ENCODE data around the gene OPHN1. TPM values are rescaled to one million over a fixed set of nuclear protein-coding genes. Genes with fewer than 3 reads are reported as not detected.
"Not testable (repeated sequence)": the region's sequence is repeated elsewhere in the genome, so short reads cannot be mapped to it uniquely, and the experiment has no call there.

Gene OPHN1
- total RNA-seq, 2 donors from 2014 or later, result 0.12 TPM; not detected in 1

GRCh38 chrX:68375803-68376202 is 57.5 kb downstream of the OPHN1 start:
- DNase-seq, result no peak
- no peak for ATAC-seq (replicated peaks in 1 of 2)

GRCh38 chrX:68372665-68373064 is 60.6 kb downstream of the OPHN1 start:
- no peak overlapping the region for H3K27ac Mint-ChIP-seq
- H3K9me3 Mint-ChIP-seq, result no peaks in the 10 kb centered on the region
- no peaks in the 10 kb centered on the region for H3K4me1 Mint-ChIP-seq (ENCODE audit: low read depth)
- H3K36me3 Mint-ChIP-seq (ENCODE audit: insufficient read depth in 2 of 2), result peaks cover 0 to 3% of the 10 kb centered on the region in 2 donors
- H3K27me3 Mint-ChIP-seq (ENCODE audit: low read depth), result peaks cover 7% of the 10 kb centered on the region
- DNase-seq (no peak), ATAC-seq (replicated peaks in 1 of 2) (no peak)
- H3K4me3 Mint-ChIP-seq, result no peak overlapping the region

More at GRCh38 chrX:68375803-68376202, 57.5 kb downstream of the OPHN1 start:
- Mint-ChIP-seq H3K27me3 (ENCODE audit: low read depth) (peaks cover 7% of the 10 kb centered on the region), H3K36me3 (ENCODE audit: insufficient read depth in 2 of 2) (no peaks in the 10 kb centered on the region), H3K9me3 (no peaks in the 10 kb centered on the region), H3K4me1 (ENCODE audit: low read depth) (no peaks in the 10 kb centered on the region), H3K27ac (no peak overlapping the region), H3K4me3 (no peak overlapping the region)

DNA sequence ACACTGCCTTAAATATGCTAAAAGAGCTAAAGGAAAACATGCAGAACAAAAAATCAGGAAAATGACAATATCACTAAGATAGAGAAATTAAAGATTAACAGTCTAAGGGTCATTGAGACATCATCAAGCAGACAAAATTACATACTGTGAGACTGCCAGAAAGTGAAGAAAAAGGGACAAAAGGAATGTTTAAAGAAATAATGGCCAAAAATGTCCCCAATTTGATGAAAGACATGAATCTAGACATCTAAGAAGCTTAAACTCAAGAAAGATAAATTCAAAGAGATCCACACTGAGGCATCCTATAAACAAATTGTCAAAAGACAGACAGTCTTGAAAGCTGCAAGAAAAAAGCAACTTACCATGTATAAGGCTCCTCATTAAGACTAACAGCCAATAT is 63.7 kb downstream of the OPHN1 start:
- peaks cover 18% of the 10 kb centered on the region for H3K27me3 Mint-ChIP-seq (ENCODE audit: low read depth)
- no peaks in the 10 kb centered on the region for H3K9me3 Mint-ChIP-seq
- DNase-seq, result no peak
- ATAC-seq (replicated peaks in 1 of 2), result no peak
- no peak overlapping the region for H3K27ac Mint-ChIP-seq
- no peaks in the 10 kb centered on the region for H3K4me1 Mint-ChIP-seq (ENCODE audit: low read depth)
- no peak overlapping the region for H3K4me3 Mint-ChIP-seq
- peaks cover 0 to 3% of the 10 kb centered on the region in 2 donors for H3K36me3 Mint-ChIP-seq (ENCODE audit: insufficient read depth in 2 of 2)

- H3K4me3 Mint-ChIP-seq, result no peak overlapping the region
- no peaks in the 10 kb centered on the region for H3K4me1 Mint-ChIP-seq (ENCODE audit: low read depth)
- peaks cover 0 to 3% of the 10 kb centered on the region in 2 donors for H3K36me3 Mint-ChIP-seq (ENCODE audit: insufficient read depth in 2 of 2)
- no peak overlapping the region for H3K27ac Mint-ChIP-seq
- no peaks in the 10 kb centered on the region for H3K9me3 Mint-ChIP-seq
- peaks cover 20% of the 10 kb centered on the region for H3K27me3 Mint-ChIP-seq (ENCODE audit: low read depth)
- ATAC-seq (replicated peaks in 1 of 2), result no peak
- no peak for DNase-seq
These were observed 68.0 kb downstream of the OPHN1 start for GRCh38 chrX:68365341-68365740.

- DNase-seq, result no peak
- no peak for ATAC-seq (replicated peaks in 1 of 2)
- Mint-ChIP-seq H3K27me3 (ENCODE audit: low read depth) (peaks cover 20% of the 10 kb centered on the region), H3K9me3 (no peaks in the 10 kb centered on the region), H3K4me1 (ENCODE audit: low read depth) (no peaks in the 10 kb centered on the region), H3K27ac (no peak overlapping the region), H3K4me3 (no peak overlapping the region), H3K36me3 (ENCODE audit: insufficient read depth in 2 of 2) (no peaks in the 10 kb centered on the region)
These were observed 69.3 kb downstream of the OPHN1 start for GRCh38 chrX:68363984-68364383.

GRCh38 chrX:68358679-68359078 is 74.6 kb downstream of the OPHN1 start:
- peaks cover 9% of the 10 kb centered on the region for H3K27me3 Mint-ChIP-seq (ENCODE audit: low read depth)

GRCh38 chrX:68355629-68355920 is 77.7 kb downstream of the OPHN1 start:
- no peak for ATAC-seq (replicated peaks in 1 of 2)
- Mint-ChIP-seq H3K4me3 (no peak overlapping the region), H3K27me3 (ENCODE audit: low read depth) (no peaks in the 10 kb centered on the region), H3K36me3 (ENCODE audit: insufficient read depth in 2 of 2) (no peaks in the 10 kb centered on the region), H3K9me3 (no peaks in the 10 kb centered on the region), H3K27ac (no peak overlapping the region), H3K4me1 (ENCODE audit: low read depth) (no peaks in the 10 kb centered on the region)
- no peak for DNase-seq

More at GRCh38 chrX:68358679-68359078, 74.6 kb downstream of the OPHN1 start:
- Mint-ChIP-seq H3K27ac (no peak overlapping the region), H3K9me3 (no peaks in the 10 kb centered on the region), H3K4me1 (ENCODE audit: low read depth) (no peaks in the 10 kb centered on the region), H3K36me3 (ENCODE audit: insufficient read depth in 2 of 2) (no peaks in the 10 kb centered on the region), H3K4me3 (no peak overlapping the region)
- no peak for DNase-seq
- no peak for ATAC-seq (replicated peaks in 1 of 2)

DNA sequence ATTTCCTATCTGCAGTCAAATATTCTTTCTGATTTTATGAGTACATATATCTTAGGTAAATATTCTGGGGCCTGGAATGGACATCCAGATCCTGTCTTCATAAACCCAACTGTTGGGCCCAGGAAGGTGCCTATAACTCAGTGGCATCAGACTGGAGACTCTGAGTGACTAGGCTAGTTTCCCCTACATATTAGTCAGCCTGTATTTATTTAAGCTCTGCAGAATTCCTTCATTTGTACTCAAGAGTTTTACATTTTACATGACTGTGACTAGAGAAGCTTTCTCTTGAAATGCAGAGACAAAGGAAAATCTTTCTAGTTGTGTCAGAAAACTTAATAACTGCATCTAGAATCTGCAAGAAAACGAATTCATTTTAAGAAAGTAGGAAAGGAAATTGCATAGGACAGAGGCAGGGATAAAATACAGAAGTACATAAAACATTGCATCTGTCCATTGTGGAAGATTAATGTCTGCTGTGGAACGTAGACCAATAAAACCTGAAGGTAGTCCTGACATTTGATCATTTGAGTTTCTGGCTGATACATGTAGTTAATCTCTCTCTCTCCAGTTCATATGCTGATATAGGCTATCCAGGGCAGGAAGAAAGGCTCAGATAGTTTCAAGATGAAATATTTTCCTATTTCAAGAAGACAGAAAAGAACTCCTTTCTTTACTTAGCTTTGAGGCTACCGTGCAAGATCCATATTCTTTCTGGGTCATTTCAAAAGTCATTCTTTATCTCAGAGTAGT is 78.2 kb downstream of the OPHN1 start:
- Mint-ChIP-seq H3K27ac (no peak overlapping the region), H3K4me1 (ENCODE audit: low read depth) (no peaks in the 10 kb centered on the region), H3K4me3 (no peak overlapping the region), H3K27me3 (ENCODE audit: low read depth) (no peaks in the 10 kb centered on the region), H3K36me3 (ENCODE audit: insufficient read depth in 2 of 2) (no peaks in the 10 kb centered on the region), H3K9me3 (no peaks in the 10 kb centered on the region)
- no peak for DNase-seq
- ATAC-seq (replicated peaks in 1 of 2), result no peak

GRCh38 chrX:68345025-68345424 is 88.3 kb downstream of the OPHN1 start:
- Mint-ChIP-seq H3K9me3 (no peaks in the 10 kb centered on the region), H3K27ac (no peak overlapping the region), H3K36me3 (ENCODE audit: insufficient read depth in 2 of 2) (no peaks in the 10 kb centered on the region), H3K4me1 (ENCODE audit: low read depth) (no peaks in the 10 kb centered on the region), H3K27me3 (ENCODE audit: low read depth) (peaks cover 41% of the 10 kb centered on the region), H3K4me3 (no peak overlapping the region)
- ATAC-seq (replicated peaks in 1 of 2) (no peak), DNase-seq (no peak)

- Mint-ChIP-seq H3K4me3 (no peak overlapping the region), H3K27ac (no peak overlapping the region), H3K27me3 (ENCODE audit: low read depth) (peaks cover 36% of the 10 kb centered on the region), H3K36me3 (ENCODE audit: insufficient read depth in 2 of 2) (no peaks in the 10 kb centered on the region), H3K4me1 (ENCODE audit: low read depth) (no peaks in the 10 kb centered on the region), H3K9me3 (no peaks in the 10 kb centered on the region)
- ATAC-seq (replicated peaks in 1 of 2) (no peak), DNase-seq (no peak)
These were observed 89.7 kb downstream of the OPHN1 start for GRCh38 chrX:68343551-68343950.

DNA sequence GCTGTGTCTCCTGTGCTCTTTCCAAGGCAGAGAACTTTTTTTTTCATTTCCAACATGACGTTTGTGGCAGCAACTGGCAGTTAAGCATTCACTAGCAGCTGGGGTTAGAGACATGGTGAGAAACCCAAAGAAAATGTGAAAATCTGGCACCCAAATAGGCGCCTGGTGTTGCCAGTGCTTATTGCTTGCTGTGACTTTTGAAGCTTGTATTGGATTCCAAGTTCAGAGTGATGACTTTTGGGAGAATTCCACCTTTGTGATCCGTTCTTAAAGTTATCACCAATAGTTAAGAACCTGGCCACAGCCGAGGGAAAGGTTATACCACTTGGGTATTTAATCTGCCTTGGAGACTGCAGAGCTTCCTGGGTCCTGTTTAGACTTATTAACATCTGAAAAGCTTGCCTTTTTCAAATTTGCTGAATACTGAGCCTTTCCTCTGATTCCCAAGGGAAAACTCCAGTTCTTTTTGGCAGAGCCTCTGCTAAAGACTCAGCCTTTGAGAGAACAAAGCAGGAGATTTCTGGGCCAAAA is 101.0 kb downstream of the OPHN1 start:
- Mint-ChIP-seq H3K4me1 (ENCODE audit: low read depth) (no peaks in the 10 kb centered on the region), H3K4me3 (no peak overlapping the region), H3K36me3 (ENCODE audit: insufficient read depth in 2 of 2) (no peaks in the 10 kb centered on the region), H3K9me3 (no peaks in the 10 kb centered on the region), H3K27ac (no peak overlapping the region), H3K27me3 (ENCODE audit: low read depth) (no peaks in the 10 kb centered on the region)
- ATAC-seq (replicated peaks in 1 of 2) (no peak), DNase-seq (no peak)

DNA sequence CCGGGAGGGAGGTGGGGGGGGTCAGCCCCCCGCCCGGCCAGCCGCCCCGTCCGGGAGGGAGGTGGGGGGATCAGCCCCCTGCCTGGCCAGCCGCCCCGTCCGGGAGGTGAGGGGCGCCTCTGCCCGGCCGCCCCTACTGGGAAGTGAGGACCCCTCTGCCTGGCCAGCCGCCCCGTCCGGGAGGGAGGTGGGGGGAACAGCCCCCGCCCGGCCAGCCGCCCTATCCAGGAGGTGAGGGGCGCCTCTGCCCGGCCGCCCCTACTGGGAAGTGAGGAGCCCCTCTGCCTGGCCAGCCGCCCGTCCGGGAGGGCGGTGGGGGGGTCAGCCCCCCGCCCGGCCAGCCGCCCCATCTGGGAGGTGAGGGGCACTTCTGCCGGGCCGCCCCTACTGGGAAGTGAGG is 106.5 kb downstream of the OPHN1 start:
- not testable (repeated sequence) for ATAC-seq (replicated peaks in 1 of 2); H3K36me3 Mint-ChIP-seq (ENCODE audit: insufficient read depth in 2 of 2); H3K4me1 Mint-ChIP-seq (ENCODE audit: low read depth); H3K4me3 Mint-ChIP-seq; H3K27me3 Mint-ChIP-seq (ENCODE audit: low read depth); H3K9me3 Mint-ChIP-seq; DNase-seq; H3K27ac Mint-ChIP-seq

- H3K27ac Mint-ChIP-seq, result no peak overlapping the region
These were observed 125.5 kb downstream of the OPHN1 start for GRCh38 chrX:68307769-68308168.

DNA sequence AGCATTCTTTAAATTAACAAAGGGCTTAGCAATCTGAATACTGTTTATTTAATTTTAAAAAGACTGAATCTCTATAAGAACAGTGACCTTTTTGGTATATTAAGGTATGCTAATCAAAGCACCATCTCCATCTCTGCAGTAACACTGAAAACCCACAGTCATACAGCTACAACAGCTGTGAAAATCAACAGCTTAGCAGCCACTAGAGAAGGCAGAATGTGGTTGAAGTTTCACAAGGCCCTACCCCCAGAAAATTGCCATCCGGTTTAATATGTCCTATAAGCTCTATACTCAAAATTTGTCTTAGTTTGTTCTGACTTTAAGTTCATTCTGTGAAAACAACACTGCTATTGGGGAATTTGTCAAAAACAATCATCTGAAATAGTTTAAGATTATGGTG is 128.7 kb downstream of the OPHN1 start:
- Mint-ChIP-seq H3K4me3 (no peak overlapping the region), H3K27me3 (ENCODE audit: low read depth) (peaks cover 12% of the 10 kb centered on the region), H3K36me3 (ENCODE audit: insufficient read depth in 2 of 2) (no peaks in the 10 kb centered on the region), H3K4me1 (ENCODE audit: low read depth) (no peaks in the 10 kb centered on the region), H3K9me3 (no peaks in the 10 kb centered on the region), H3K27ac (no peak overlapping the region)
- DNase-seq (no peak), ATAC-seq (replicated peaks in 1 of 2) (no peak)

More at GRCh38 chrX:68307769-68308168, 125.5 kb downstream of the OPHN1 start:
- Mint-ChIP-seq H3K4me1 (ENCODE audit: low read depth) (no peaks in the 10 kb centered on the region), H3K9me3 (no peaks in the 10 kb centered on the region), H3K36me3 (ENCODE audit: insufficient read depth in 2 of 2) (no peaks in the 10 kb centered on the region), H3K27me3 (ENCODE audit: low read depth) (peaks cover 13% of the 10 kb centered on the region), H3K4me3 (no peak overlapping the region)
- ATAC-seq (replicated peaks in 1 of 2), result no peak
- DNase-seq, result no peak

Measured in activated T-cell treated with anti-CD3 and anti-CD28 coated beads, Interleukin-2, amount 50 U/mL, for 72 hours (primary cell).